GM19193 (cell line): ENCODE measurements around the gene MGST1.

Experiments used
- POLR2A ChIP-seq: IDR thresholded peaks from 4 replicates; pipeline ENCODE4 v1.6.1; 2011; ENCODE audit not compliant: insufficient read depth, insufficient read length; ENCODE audit errors: extremely low read depth

MGST1 gene, protein sequence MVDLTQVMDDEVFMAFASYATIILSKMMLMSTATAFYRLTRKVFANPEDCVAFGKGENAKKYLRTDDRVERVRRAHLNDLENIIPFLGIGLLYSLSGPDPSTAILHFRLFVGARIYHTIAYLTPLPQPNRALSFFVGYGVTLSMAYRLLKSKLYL

DNA sequence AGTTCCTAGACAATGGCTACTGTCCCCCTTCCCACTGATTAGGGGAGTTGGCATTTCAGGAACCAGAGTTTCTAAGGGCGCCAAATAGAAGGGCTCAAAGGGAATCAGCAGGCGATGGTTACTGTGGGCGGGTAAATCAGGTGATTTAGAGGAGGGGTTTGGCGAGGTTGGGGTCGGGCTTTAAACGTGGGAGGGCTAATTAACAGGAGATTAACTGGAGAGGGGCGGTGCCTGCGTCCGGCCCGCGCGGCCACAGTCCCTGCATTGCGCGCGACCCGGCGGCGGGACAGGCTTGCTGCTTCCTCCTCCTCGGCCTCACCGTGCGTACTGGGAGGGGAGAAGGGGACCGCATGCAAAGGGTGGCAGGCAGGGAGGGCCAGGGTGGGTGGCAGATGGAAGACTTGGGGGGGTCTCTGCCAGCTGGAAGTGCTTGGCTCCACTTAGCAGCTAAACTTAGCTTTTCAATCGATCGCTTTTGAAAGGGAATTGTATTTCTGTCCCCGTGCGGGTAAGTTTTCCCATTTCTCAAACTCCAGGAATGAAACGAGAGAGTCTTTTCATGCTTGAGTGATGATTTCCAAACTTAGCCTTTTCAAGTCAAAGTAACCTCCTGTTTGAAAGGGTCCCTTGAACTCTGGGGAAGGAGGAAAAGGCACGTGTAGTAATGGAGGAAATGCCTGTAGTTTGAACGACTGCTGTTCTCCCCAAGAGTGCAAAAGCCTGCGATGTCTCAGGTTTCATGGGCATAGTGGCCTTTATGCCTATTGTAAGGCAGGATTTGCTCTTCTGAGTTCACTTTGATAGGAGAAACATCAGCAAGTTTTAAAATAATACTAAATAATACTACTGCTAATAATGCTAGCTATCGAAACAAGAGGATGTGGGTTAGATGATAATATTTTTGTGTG lies at the start of gene MGST1:
Gene MGST1, plus strand, starts transcription at position 255 of the 908 bp plus-strand sequence. CDS start 6,608 bp downstream, outside the sequence.
- peak; percentile 62 for TF ChIP-seq POLR2A

DNA sequence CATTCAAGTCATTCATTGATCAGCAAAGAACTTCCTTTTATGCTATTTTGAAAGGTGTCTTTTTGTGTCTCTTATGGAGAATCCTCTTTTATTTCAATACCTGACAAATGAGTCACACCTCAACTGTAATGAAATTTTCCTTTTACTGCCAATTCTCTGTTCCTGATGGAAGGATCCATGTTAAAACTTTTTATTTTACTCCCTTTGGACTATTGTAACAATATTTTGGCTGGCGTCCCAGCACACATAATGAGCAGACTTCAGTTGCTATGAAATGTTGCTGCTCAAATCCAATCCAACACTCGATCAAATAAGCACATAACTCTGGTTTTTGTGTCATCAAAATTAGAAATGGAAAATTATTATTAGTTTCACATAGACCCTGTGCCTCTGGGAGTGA lies 48.0 kb upstream of the MGST1 start:
- no peak for TF ChIP-seq POLR2A

DNA sequence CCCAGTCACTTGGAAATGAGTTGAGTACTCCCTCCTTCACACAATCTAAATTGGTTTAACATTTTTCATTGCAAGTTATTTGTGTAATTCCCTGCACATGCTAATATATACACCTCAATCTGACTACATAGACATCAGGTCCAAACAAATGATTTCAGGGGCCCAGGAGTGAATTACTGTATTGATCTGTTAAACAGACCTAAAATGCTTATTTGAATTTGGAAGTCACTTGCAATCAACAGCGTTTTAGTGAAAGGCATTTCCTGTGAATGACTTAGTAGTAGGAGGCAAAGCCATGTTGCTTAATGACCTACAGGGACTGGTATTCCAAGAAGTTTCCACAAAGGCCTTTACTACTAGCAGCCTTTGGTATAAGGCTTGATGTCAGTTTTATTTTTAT lies 47.3 kb upstream of the MGST1 start:
- TF ChIP-seq POLR2A: no peak

DNA sequence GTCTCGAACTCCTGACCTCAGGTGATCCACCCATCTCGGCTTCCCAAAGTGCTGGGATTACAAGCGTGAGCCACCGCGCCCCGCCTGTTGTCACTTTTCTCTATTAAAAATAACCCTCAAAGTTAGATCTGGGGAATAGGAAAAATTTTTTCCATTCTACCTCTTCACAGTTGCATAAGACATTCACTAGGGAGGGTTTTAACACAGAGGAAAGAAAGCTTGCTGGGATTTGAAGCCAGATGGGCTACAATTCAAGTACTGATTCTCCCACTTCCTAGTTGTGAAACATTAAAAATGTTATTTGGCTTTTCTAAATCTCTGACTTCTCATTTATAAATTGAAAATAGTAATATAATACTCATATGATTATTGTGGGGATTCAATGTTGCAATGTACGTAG lies 46.7 kb upstream of the MGST1 start:
- TF ChIP-seq POLR2A: no peak

DNA sequence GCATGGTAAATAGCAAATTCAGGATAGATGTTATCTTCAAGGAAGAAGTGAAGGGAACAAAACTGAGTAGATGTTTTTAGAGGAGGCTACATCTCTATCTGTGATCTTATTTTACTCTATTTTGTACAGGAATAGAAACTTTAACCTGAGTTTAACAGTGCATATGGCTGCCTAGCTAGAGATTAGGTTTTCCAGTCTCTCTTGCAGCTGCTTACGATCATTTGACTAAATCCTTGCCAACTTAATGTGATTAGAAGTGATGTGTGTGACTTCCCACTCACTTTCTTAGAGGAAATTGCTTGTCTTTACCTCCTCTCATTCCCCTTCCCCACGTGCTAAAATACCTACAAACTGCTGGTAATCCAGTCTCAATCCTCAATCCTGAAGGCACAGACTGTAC lies 43.5 kb upstream of the MGST1 start:
- TF ChIP-seq POLR2A: no peak

DNA sequence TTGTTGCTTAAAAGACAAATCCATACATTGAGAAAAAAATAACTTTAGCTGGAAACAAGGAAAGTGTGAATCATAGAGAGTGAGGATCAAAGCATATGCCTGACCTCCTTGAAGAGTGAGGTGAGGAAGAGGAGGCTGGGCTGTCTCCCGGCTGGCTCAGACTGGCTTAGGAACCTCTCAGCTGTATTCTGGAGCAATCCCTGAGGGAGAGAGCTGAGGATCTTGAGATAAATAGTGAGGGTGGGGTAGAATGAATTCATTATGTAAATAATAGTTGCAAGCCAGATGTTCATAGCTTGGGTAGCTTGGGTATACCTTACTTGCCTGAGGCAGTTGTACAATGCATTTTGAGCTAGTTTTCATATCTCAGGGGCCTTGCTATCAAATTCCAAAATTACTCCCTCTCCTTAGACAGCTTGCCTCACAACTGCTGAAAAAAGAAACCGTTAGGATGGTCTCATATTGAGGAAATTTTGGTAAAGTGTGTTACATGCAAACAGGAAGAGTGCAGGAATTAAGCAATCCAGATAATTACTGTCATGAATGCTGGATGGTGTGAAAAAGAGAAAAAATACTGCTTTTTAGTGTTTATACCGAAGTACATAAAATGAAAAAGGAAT lies 39.5 kb upstream of the MGST1 start:
- TF ChIP-seq POLR2A: no peak

DNA sequence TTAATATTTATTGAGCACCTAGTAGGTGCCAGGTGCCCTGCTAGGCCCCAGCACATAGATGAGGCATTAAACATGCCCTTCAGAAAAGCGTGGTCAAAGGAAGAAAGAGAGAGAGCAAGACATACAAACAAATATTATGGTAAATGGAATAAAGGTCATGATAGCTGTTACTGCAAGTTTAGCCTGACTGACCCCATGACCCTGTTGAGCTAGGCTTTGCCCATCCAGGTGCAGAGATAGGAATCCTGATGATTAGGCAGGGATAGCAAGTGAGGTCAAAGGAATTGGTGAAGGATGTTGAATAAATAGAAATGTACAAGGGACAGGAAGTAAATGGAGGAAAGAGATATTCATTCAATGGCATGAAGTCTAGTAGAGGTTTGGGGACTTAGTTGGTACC lies 36.5 kb upstream of the MGST1 start:
- TF ChIP-seq POLR2A: no peak

DNA sequence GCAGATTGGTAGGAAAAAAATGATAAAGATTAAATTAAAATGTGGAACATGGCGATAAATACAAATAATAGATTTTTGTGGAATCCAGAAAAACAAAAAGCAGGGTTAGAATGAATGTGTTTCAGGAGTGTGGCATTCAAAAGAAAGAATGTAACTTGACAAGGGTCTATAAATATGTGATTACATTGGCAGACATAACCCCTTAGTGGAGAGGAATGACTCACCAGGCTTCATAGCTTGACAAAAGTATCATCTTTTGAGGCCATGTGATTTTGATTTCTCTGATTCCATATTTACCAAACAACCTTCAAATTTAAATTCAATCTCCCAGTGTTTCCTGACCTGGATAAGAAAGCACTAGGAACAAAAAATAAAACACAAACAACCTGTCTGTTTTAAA lies 24.4 kb upstream of the MGST1 start:
- no peak for TF ChIP-seq POLR2A

DNA sequence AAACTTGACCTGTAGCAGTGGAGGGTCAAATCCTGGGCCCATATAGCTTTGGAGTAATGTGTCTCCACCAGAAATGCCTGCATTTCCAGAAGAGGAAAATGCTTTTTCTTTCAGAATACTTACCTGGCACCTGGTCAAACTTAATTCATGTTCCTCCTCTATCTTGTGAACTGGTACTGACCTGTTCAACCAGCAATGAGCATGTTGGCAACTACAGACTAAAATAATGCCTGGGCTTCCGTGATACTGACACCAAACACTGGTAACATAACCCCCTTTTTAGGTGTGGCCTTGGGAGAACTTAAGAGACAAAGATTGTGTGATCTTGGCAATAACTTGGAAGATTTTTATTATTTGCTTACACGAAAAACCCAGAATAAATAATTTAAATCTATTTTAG lies 23.8 kb upstream of the MGST1 start:
- no peak for TF ChIP-seq POLR2A

DNA sequence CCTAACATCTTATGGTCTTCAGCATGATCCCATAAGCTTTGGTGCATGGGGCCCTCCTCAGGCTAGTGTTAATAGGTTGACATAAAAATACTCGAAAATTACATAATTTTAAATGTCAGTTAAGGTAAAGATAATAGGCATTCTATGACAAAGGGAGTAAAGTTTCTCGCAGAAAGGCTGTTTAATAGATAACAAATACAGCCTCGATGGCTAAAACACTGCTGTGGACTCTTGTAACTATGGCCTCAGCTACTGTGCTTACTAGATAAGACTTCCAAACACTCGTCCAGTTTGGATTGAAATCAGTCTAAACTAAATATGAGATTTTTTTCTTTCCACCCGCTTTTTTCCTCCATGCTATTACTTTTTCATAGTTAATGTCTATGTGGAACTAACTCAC lies 23.2 kb upstream of the MGST1 start:
- TF ChIP-seq POLR2A: no peak

DNA sequence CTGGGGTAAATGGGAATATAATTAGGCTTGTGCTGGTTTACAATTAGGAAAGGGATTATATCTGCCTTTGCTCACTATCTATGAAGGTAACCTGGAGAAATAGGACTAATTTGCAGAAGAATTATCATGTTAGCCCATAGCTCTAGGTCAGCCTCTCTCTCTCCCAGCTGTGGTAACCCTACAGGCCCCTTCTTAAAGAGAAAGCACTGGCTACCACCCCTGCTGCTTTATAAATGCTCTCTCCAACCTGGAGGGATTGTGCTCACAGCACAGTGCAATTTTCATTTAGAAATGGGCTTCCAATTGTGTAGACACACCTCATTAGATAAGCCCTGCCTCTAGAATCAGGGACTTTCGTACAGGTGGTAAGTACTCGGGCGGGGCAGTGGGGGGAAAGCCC lies 22.7 kb upstream of the MGST1 start:
- no peak for TF ChIP-seq POLR2A

DNA sequence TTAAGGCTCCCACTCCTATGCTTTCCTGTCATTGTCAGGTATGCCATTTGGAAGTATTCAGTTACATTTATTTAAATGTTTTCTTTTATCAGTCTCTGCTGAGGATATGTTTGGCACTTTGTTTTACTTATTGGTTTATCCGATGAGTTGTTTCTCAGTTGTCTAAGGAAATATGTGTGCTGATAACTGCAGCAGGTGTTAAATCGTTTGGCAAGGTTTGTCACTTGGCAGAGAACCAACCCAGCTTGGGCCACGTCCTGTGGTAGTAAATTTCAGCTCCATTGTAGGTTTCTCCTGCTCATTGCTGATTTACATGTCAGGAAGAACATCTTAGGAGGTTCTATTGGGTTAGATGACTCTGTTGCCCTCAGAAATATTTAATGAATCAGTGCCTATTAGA lies 22.0 kb upstream of the MGST1 start:
- no peak for TF ChIP-seq POLR2A

DNA sequence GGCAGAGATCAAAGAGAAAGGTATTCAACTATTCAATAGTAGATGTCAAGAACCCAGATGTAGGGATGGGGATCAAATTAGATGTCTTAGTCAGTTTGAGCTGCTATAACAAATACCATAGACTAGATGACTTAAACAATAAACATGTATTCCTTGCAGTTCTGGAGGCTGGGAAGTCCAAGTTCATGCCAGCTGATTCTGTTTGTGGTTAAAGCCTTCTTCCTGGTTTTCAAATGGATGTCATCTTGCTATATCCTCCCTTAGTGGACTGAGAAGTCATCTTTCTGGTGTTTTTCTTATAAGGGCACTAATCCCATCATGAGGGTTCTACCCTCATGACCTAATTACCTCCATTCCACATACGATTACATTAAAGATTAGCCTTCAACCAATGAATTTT lies 19.5 kb upstream of the MGST1 start:
- no peak for TF ChIP-seq POLR2A

DNA sequence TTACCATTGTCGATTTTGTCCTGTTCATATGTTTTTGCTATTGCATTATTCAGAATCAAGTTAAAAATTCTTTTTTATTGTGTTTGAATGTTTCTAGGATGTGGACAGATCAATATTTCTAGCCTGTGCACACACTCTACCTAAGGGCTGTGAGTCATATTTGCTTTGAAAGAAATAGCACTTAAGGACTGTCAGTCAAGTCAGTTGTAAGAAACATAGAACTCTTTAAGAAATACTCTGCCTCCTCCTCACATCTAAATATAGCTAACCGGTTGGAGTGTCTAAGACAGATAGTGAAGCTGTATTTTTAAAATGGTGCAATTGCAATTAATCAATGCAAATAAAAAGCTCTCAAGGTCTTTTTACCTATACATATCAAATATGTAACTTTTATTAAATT lies 17.9 kb upstream of the MGST1 start:
- TF ChIP-seq POLR2A: no peak

DNA sequence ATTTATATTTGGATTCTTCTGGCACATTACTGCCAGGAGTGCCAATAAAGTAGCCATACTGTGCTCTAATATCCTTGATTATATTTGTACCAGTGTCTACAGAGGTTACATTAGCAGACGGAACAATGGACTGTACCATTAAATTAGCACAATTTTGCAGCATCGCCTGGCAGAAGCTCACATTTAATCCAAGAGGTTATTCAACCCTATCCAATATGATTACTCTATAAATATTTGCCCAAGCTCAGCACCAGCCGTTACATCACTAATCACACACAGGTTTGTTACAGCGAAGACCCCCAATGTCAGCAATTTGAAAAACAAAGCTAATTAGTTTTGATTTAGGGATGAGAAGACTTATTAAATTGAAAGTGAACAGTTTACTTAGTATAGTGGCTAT lies 16.9 kb upstream of the MGST1 start:
- TF ChIP-seq POLR2A: no peak

DNA sequence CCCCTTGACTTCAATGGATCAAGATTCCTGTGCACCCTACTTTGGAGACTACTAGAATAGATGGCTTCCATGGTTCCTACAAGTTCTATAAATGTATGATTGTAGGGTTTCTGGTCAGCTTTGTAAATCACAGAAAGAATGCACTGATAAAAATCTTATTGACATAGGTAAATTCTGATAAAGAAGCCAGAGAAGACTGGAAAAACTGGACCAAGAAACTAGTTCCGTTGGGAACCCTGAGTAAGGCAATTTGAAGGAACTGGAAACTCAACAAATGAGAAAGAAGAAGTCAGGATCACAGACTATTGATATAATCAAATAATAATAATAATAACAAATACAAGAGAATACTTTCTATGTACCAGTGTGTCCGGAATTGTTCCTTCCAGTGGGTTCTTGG lies 15.4 kb upstream of the MGST1 start:
- no peak for TF ChIP-seq POLR2A
